Uterus (tissue), 2 donors: Measurements from ENCODE around the gene ERICH2.
"Not testable (repeated sequence)": the region's sequence is repeated elsewhere in the genome, so short reads cannot be mapped to it uniquely, and the experiment has no call there.

Experiments used
- POLR2A ChIP-seq, 2 donors: fragments of 450-650 bp; IDR thresholded peaks; one replicate each; pipeline ENCODE4 v1.6.1; 2016; ENCODE audit warnings: antibody characterized with exemption in 2 of 2, mild to moderate bottlenecking in 1 of 2, moderate library complexity in 1 of 2
- TF ChIP-seq, protein P1 (sequence below), 4 experiments: fragments of 200-600 bp in 2 of 4; fragments of 450-650 bp in 2 of 4; sonication (generic) in 2 of 4; IDR thresholded peaks; one replicate each; pipeline ENCODE4 v1.5.1; 2016 to 2019; ENCODE audit warnings: antibody characterized with exemption in 4 of 4, mild to moderate bottlenecking in 2 of 4, moderate library complexity in 1 of 4

- TF ChIP-seq, protein P1, sequence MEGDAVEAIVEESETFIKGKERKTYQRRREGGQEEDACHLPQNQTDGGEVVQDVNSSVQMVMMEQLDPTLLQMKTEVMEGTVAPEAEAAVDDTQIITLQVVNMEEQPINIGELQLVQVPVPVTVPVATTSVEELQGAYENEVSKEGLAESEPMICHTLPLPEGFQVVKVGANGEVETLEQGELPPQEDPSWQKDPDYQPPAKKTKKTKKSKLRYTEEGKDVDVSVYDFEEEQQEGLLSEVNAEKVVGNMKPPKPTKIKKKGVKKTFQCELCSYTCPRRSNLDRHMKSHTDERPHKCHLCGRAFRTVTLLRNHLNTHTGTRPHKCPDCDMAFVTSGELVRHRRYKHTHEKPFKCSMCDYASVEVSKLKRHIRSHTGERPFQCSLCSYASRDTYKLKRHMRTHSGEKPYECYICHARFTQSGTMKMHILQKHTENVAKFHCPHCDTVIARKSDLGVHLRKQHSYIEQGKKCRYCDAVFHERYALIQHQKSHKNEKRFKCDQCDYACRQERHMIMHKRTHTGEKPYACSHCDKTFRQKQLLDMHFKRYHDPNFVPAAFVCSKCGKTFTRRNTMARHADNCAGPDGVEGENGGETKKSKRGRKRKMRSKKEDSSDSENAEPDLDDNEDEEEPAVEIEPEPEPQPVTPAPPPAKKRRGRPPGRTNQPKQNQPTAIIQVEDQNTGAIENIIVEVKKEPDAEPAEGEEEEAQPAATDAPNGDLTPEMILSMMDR (IDR thresholded peaks at IDR 0.05) = not testable (repeated sequence)
- not testable (repeated sequence) for TF ChIP-seq POLR2A (IDR thresholded peaks at IDR 0.05)
Observed at GRCh38 chr2:170734601-170735000, 35.6 kb upstream of the ERICH2 start.
